Measurements from ENCODE around the gene DENND1B. TPM values are rescaled to one million over a fixed set of nuclear protein-coding genes. Genes with fewer than 3 reads are reported as not detected.

Gene DENND1B
- total and polyA plus RNA-seq, 2 donors (not counting 1 experiment from before 2014, with no cell fraction given), result 5.5 to 8.4 TPM

DNA sequence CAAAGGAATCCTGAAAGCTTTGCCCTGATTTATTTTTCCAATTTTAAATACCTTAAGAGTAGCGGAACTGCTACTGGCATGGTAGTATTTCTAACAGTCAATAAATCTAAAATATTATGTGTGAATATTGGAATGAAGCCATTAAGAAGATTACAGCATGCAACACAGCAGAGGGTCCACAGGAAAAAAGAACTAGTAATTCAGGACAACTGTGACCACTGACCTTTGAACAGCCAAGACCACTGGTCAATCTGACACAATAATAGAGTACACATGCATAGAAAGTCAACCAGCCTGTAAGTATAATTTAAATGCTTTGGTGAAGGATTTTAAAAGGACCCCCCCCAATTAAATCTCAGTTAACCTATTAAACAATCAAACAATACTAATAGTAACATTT lies 171.0 kb downstream of the DENND1B start:
- DNase-seq (ENCODE audit: low read depth in 2 of 2), result no peak
- H2AFZ ChIP-seq (ENCODE audit: low read length), result no peak overlapping the region
- H3K9ac ChIP-seq (ENCODE audit: insufficient read depth, low read length), result no peak overlapping the region
- H3K79me2 ChIP-seq (ENCODE audit: control insufficient read depth, insufficient read depth, low read length), result no peaks in the 10 kb centered on the region
- no peaks in the 10 kb centered on the region for H4K20me1 ChIP-seq (ENCODE audit: control insufficient read depth, extremely low read depth, insufficient read depth, low read length)
- H3K4me1 ChIP-seq (ENCODE audit: control insufficient read depth, extremely low read depth, insufficient read depth, low read length), result no peaks in the 10 kb centered on the region
- H3K27me3 ChIP-seq (ENCODE audit: control insufficient read depth, insufficient read depth, low read length), result no peaks in the 10 kb centered on the region
- no peak overlapping the region for H3K27ac ChIP-seq (ENCODE audit: insufficient read depth, low read length)
- H3K4me3 ChIP-seq (replicated peaks in 1 of 4; ENCODE audit: control extremely low read depth in 1 of 4, insufficient read depth in 1 of 4, low read depth in 3 of 4, low read length in 4 of 4), result no peak overlapping the region
- H3K9me3 ChIP-seq (ENCODE audit: control insufficient read depth, insufficient read depth, low read depth, low read length), result no peaks in the 10 kb centered on the region
- no peak overlapping the region for H3K4me2 ChIP-seq (ENCODE audit: extremely low read depth, insufficient read depth, low read length)
- no peaks in the 10 kb centered on the region for H3K36me3 ChIP-seq (ENCODE audit: control insufficient read depth, insufficient read depth, low read length)
- TF ChIP-seq EZH2 (IDR thresholded peaks at IDR 0.05; ENCODE audit: low read length, missing control alignments), result no peak
- TF ChIP-seq, protein P1, sequence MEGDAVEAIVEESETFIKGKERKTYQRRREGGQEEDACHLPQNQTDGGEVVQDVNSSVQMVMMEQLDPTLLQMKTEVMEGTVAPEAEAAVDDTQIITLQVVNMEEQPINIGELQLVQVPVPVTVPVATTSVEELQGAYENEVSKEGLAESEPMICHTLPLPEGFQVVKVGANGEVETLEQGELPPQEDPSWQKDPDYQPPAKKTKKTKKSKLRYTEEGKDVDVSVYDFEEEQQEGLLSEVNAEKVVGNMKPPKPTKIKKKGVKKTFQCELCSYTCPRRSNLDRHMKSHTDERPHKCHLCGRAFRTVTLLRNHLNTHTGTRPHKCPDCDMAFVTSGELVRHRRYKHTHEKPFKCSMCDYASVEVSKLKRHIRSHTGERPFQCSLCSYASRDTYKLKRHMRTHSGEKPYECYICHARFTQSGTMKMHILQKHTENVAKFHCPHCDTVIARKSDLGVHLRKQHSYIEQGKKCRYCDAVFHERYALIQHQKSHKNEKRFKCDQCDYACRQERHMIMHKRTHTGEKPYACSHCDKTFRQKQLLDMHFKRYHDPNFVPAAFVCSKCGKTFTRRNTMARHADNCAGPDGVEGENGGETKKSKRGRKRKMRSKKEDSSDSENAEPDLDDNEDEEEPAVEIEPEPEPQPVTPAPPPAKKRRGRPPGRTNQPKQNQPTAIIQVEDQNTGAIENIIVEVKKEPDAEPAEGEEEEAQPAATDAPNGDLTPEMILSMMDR (conservative IDR thresholded peaks at IDR 0.05 in 1 of 2, IDR thresholded peaks at IDR 0.05 in 1 of 2; ENCODE audit: low read depth in 1 of 2, low read length in 2 of 2), result no peak

DNA sequence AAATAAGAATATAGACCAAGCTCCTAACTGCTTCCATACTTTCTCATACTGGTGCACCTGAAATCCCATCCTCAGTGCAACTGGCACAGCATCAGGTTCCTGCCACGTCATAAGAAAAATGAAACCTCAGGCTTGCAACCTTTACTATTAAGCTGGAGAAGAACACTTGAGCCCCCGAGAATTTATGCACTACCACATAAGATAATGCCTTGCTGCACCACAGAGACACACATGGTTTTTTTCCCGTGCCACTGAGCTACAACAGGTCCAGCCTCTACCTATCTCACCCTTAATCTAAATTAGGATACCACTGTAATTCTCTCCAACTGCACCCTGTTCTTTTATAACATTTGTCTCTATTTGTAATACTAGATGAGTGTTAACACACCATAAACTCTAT lies 174.5 kb downstream of the DENND1B start:
- no peak overlapping the region for H3K4me2 ChIP-seq (ENCODE audit: extremely low read depth, insufficient read depth, low read length)
- H3K79me2 ChIP-seq (ENCODE audit: control insufficient read depth, insufficient read depth, low read length), result no peaks in the 10 kb centered on the region
- TF ChIP-seq, protein P1 (conservative IDR thresholded peaks at IDR 0.05 in 1 of 2, IDR thresholded peaks at IDR 0.05 in 1 of 2; ENCODE audit: low read depth in 1 of 2, low read length in 2 of 2), result no peak
- no peak for TF ChIP-seq EZH2 (IDR thresholded peaks at IDR 0.05; ENCODE audit: low read length, missing control alignments)
- no peak overlapping the region for H3K4me3 ChIP-seq (replicated peaks in 1 of 4; ENCODE audit: control extremely low read depth in 1 of 4, insufficient read depth in 1 of 4, low read depth in 3 of 4, low read length in 4 of 4)
- no peak overlapping the region for H3K9ac ChIP-seq (ENCODE audit: insufficient read depth, low read length)
- no peaks in the 10 kb centered on the region for H3K4me1 ChIP-seq (ENCODE audit: control insufficient read depth, extremely low read depth, insufficient read depth, low read length)
- no peak overlapping the region for H2AFZ ChIP-seq (ENCODE audit: low read length)
- H3K9me3 ChIP-seq (ENCODE audit: control insufficient read depth, insufficient read depth, low read depth, low read length), result no peaks in the 10 kb centered on the region
- H3K27me3 ChIP-seq (ENCODE audit: control insufficient read depth, insufficient read depth, low read length), result no peaks in the 10 kb centered on the region
- no peak overlapping the region for H3K27ac ChIP-seq (ENCODE audit: insufficient read depth, low read length)
- H3K36me3 ChIP-seq (ENCODE audit: control insufficient read depth, insufficient read depth, low read length), result no peaks in the 10 kb centered on the region
- no peaks in the 10 kb centered on the region for H4K20me1 ChIP-seq (ENCODE audit: control insufficient read depth, extremely low read depth, insufficient read depth, low read length)
- no peak for DNase-seq (ENCODE audit: low read depth in 2 of 2)

DNA sequence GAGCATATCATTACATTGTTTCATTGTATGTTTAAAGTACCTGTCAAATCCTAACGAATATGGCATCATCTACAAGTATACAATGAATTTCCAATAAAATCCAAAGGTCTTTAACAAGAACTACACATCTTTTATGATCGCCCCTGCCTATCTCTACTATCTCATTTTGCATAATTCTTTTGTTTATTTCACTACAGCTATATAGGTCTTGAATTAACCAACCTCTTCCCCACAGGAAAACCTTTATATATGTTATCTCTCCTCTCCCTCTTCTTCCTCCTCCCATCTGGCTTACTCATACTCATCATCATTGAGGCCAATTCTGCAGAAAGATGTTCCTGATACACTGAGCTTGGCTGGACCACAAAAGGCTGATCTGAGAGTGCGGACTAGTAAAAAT lies 175.5 kb downstream of the DENND1B start:
- Histone ChIP-seq H3K27me3 (ENCODE audit: control insufficient read depth, insufficient read depth, low read length) (no peaks in the 10 kb centered on the region), H3K4me3 (replicated peaks in 1 of 4; ENCODE audit: control extremely low read depth in 1 of 4, insufficient read depth in 1 of 4, low read depth in 3 of 4, low read length in 4 of 4) (no peak overlapping the region), H3K27ac (ENCODE audit: insufficient read depth, low read length) (no peak overlapping the region), H3K79me2 (ENCODE audit: control insufficient read depth, insufficient read depth, low read length) (no peaks in the 10 kb centered on the region), H3K36me3 (ENCODE audit: control insufficient read depth, insufficient read depth, low read length) (no peaks in the 10 kb centered on the region), H3K9me3 (ENCODE audit: control insufficient read depth, insufficient read depth, low read depth, low read length) (no peaks in the 10 kb centered on the region), H4K20me1 (ENCODE audit: control insufficient read depth, extremely low read depth, insufficient read depth, low read length) (no peaks in the 10 kb centered on the region), H2AFZ (ENCODE audit: low read length) (no peak overlapping the region), H3K9ac (ENCODE audit: insufficient read depth, low read length) (no peak overlapping the region), H3K4me1 (ENCODE audit: control insufficient read depth, extremely low read depth, insufficient read depth, low read length) (no peaks in the 10 kb centered on the region), H3K4me2 (ENCODE audit: extremely low read depth, insufficient read depth, low read length) (no peak overlapping the region)
- DNase-seq (ENCODE audit: low read depth in 2 of 2), result no peak
- TF ChIP-seq, protein P1 (conservative IDR thresholded peaks at IDR 0.05 in 1 of 2, IDR thresholded peaks at IDR 0.05 in 1 of 2; ENCODE audit: low read depth in 1 of 2, low read length in 2 of 2), result no peak
- TF ChIP-seq EZH2 (IDR thresholded peaks at IDR 0.05; ENCODE audit: low read length, missing control alignments), result no peak

Measured in fibroblast of lung (primary cell).